RPMI8226 (cell line): ENCODE data around the gene PRR27.

Experiments
- DNase-seq: peaks from one replicate; pipeline ENCODE4 v3.0.0-alpha.2; 2015

The PRR27 gene

GRCh38 chr4:70153937-70154336 is at the start of gene PRR27:
Gene PRR27 (plus strand): TSS chr4:70154237. CDS start chr4:70154376, 139 bp downstream.
- DNase-seq = no peak

GRCh38 chr4:70110917-70111316 is 43.1 kb upstream of the PRR27 start:
- no peak for DNase-seq

DNA sequence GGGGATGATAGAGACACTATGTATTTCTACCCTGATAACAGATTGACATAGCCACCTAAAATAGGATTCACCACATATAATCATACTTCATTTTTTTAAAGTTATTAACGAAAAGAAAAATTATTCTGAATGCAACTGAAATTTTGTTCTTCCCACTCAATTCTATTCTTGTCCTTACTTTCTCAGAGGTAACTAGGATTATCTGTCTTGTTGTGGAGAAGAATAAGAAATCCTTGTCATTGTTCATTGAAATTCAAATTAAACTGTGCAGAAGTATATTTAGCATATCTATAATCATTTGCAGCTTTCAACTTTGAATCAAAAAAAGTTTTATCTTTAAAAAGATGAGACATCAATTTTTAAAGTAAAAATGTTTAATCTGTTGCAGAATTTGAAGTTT is 40.4 kb upstream of the PRR27 start:
- no peak for DNase-seq

DNA sequence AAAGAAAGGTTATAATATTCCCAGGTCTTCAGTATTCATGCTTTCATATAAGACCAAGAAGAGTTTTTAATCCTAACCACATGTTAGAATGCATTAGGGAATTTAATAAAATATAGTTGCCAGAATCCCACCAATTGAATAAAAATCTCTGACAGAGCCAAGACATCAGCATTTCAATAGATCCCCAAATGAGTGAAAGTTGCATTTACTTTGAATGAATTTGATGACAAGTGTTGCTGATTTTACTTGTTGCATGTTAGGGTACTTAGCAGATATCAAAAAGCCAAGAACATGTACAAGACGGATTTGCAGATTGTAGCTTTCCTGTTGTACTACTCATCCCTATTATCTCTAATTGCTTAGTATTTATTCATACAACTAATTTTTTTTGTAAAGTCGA is 39.9 kb upstream of the PRR27 start:
- DNase-seq = no peak

GRCh38 chr4:70120323-70120722 is 33.7 kb upstream of the PRR27 start:
- DNase-seq = no peak

GRCh38 chr4:70133473-70133872 is 20.6 kb upstream of the PRR27 start:
- no peak for DNase-seq

DNA sequence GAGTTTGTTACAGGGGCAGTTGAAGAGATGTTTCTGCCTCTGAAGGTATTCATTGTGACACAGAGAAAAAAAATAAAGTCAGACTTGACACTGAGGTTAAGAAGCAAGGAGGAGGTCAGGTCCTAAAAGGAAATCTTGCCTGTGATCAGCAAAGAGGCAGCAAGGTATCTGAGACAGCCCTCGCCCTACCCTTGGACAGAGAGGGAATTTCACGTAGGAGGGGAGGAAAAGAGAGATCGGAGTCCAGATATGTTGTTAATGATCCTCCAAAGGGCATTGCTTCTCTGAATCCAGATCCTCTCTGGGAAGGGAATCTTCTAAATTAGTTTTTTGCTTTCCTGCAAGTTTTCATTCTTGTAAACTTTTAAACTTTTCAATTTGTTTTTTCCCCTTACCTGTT is 15.3 kb upstream of the PRR27 start:
- DNase-seq = no peak

- DNase-seq = no peak
These were observed 2.8 kb upstream of the PRR27 start for GRCh38 chr4:70151271-70151670.

GRCh38 chr4:70152088-70152487 is 1.9 kb upstream of the PRR27 start:
- no peak for DNase-seq

GRCh38 chr4:70158576-70158975 is 4.5 kb downstream of the PRR27 start:
- peak; percentile 70 for DNase-seq

DNA sequence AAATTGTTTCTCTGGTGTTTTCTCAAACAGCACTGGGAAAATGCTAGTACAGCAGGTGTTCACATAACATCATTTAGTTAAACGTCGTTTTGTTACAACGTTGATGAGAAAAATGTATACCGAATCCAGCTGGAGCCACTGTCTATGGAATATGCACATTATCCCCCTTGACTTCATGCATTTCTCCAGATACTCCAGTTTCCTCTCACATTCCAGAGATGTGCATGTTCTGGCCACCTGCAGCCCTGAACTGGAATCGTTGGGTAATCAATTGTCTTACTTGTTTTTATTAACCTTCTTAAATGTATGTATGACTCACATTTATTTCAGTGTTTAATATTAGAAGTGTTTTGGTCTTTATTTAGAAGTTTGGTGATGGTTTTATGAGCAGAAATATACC is 23.1 kb downstream of the PRR27 start:
- no peak for DNase-seq

DNA sequence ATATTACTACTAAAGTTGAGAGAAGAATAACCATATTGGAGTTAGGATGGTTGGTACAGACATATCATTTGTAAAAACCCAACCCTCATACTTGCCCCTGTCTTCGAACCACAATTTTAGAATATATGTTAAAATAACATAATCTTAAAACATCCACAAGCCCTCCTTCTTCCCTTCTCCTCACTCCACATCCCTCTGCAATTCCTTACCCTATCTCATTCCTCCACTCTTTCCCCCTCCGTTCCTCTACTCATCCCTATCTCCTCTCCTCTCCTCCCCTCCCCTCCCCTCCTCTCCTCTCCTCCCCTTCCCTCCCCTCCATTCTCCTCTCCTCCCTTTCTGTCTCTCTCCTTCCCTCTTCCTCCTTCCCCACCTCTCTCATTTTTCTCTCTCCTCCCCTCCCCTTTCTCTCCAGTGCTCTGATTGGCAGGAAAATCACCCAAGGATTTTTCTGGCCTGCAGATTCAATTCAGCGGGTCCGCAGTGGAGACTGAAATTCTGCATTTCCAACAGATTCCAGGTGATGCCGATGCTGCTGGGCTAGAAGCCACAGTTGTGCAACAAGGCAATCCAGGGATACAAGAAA is 24.1 kb downstream of the PRR27 start:
- DNase-seq = no peak

- no peak for DNase-seq
These were observed 25.8 kb downstream of the PRR27 start for GRCh38 chr4:70179811-70180210.

- DNase-seq = no peak
These were observed 27.8 kb downstream of the PRR27 start for GRCh38 chr4:70181864-70182263.

- no peak for DNase-seq
These were observed 28.6 kb downstream of the PRR27 start for GRCh38 chr4:70182517-70183167.

DNA sequence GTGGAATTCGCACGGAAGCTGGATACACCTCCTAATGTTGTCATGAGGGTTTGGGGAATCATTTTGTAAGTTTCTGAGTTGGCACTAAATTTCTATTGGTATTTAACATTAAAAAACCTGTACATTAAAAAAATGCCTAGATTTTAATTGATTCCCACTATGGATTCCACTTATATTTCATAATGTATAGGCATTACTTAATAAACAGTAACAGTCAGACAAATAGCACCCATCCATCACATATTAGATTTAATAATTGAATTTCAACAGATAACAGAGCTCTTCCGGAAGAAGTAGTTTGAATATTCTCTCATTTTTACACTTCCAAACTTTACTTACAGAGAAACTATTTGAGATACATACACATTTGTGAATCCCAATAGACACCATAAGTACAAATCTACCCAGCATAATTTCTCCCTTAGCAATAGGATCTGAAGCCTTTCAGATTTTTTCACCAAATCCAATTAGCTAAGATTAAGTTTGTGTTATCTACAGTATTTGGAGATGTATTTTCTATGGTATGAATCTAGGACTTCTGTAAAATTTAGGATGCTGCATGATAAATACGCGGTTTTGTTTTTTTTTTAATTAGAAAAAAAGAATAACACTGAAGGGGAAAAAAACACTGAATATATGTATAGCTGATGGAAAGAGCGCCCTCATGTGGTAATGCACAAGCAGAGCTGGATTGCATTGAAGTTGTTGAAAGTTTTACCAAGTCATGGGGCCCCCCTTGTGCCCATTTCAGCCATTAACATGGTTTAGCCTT is 29.3 kb downstream of the PRR27 start:
- DNase-seq = peak; percentile 50

DNA sequence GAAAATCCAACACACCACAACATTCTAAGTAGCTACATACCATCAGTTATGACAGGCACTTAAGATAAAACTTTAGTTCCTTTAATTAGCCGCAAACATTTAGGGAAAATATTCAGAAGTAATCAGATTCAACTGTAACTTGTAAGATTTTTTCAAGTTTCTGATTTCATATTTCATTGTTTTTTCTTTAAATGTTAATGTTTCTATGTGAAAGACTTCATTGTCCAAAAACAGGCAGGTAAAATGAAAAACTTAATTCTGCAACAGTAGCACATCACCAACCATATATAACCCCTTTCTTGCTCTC is 29.9 kb downstream of the PRR27 start:
- no peak for DNase-seq

- no peak for DNase-seq
These were observed 33.2 kb downstream of the PRR27 start for GRCh38 chr4:70187216-70187615.

DNA sequence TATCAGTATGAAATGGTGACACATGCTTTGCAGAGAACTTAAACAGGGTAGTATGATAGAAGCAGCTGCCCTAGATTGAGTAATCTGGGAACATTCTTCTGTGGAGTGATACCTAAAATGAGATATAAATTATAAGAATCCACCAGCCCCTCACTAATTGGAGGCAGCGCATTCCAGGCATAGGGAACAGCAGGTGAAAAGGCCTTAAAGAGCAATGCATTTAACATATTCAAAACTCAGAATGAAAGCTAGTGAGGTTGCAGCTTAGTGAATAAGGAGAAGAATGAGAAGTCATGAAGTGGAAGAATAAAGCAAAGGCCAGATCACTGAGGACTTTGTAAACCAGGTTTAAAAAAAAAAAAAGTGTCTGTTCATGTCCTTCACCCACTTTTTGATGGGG is 36.5 kb downstream of the PRR27 start:
- DNase-seq = no peak

DNA sequence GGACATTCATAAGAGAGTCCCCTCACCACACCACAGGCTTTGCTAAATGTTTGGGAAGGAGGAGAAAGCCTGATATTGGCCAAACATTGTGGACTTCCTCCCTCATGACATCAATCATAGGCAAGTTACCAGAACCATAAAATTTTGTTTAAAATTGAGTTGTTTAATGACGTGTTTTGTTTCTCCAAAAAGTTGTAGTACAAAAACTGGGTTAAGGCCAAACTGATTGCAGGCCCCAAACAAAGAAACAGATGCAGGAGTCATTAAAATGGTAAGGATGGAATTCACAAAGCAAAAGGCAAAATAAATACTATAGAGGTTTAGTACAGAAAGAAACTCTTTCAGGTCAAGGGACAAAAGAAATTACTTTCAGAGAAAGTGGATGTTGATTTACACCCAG is 37.6 kb downstream of the PRR27 start:
- no peak for DNase-seq

GRCh38 chr4:70192895-70193294 is 38.9 kb downstream of the PRR27 start:
- DNase-seq = no peak

DNA sequence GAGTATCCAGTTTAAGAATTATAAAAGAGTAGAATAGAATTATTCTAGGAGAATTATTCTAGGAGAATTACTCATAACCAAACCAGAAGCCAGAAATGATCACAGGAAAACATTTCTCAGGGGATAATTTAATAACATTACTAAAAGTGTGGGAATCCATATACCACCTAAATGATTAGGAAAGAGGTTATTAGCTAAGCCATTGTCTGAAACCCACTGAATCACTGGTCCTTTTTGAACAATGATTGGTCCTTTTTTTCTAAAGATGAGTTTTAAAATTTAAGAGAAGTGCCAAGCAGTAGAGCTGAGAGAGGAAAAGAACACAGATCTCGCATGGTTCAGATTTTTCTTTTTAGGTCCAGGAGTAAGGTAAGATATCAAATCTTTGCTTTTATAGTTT is 41.4 kb downstream of the PRR27 start, which contains the start of gene ODAM:
TSS of gene ODAM (plus strand) at position 301 of the 400 bp plus-strand sequence. CDS start 819 bp downstream, outside the sequence.
- no peak for DNase-seq

DNA sequence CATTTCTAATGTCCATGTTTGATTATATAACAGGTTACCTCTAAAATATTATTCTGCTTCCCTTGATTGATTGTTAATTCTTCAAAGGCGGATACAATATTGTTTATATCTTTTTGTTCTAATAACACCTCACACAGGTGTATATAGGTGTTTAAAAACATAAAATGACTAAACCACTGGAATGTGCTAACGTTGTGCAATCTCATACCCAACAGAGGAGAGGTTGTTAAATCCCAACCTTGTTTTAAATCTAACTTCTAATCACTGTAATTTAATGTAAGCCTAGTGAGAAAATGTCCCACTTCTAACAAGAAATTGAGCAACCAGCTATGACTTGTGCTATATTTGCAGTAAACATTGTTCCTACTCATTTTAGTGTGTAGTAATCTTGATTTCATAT is 42.8 kb downstream of the PRR27 start:
- DNase-seq = no peak

- no peak for DNase-seq
These were observed 43.8 kb downstream of the PRR27 start for GRCh38 chr4:70197842-70198241.
